ENCODE measurements around the gene AGXT.

AGXT gene

DNA sequence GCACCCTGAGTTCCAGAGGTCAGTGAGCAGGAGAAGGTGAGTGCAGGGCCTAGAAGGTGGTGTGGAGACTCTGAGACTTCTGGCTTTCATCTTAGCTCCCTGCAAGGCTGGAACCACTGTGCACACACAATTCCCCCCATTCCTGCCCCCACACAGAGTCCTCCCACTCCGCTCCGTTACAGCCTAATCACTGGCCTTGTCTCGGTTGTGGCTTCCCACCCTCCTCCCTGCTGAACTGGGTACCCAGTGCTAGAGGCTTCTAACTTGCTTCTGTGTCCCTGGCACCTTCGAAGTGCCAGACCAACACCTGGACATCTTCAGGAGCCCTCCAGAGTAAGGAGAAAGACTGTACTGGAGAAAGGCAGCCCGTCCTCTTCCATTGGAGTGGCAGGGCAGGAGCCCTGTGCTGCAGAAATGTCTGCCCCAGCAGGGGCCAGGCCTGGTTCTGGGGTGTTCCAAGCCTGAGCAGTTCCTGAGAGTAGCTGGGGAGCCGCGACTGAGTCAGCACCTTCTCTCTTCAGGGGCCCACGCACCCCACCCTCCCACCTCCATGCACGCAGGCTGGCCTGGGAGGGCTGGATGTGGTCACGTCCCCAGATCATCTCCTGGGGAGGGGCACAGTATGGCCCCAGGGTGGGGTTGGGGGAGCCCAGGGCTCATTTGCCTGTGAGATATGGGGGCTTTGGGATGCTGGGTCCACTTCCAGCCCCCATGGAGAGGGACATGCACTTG lies 60.9 kb downstream of the AGXT start:
- no peak for DNase-seq (ENCODE audit: low read depth)

All from activated T-helper 1 cell treated with Interleukin-2 at 50 U/mL for 16 hours (primary cell).